Right lung (tissue), 10 donors: ENCODE results near the gene EBP. TPM values are rescaled to one million over a fixed set of nuclear protein-coding genes. Genes with fewer than 3 reads are reported as not detected.

Source experiments
- DNase-seq, 2 donors: peaks; one replicate each; pipeline ENCODE4 v3.0.0-alpha.2; 2013
- long read RNA-seq, 8 donors: transcript quantifications; one replicate each; lab custom pipeline, GENCODE V29; 2026
- polyA plus RNA-seq, 5 donors: library from polyadenylated mRNA; unstranded; fragments of 120-200 nt; gene quantifications; one replicate each; pipeline versions ENCODE4 v1.2.1 to v1.2.3, GENCODE V29; 2013; ENCODE audit warnings: inconsistent platforms in 1 of 5, low replicate concordance in 1 of 5; ENCODE audit not compliant: insufficient read length in 5 of 5, insufficient read depth in 1 of 5

Gene EBP
- polyA plus RNA-seq, result 10 to 100 TPM; 34.0 to 39.6 (median 35.7) TPM
- long read RNA-seq, donor 1, transcript EBP-205 (5 exons, 1,775 nt), result major isoform, 5 of 36 reads
- long read RNA-seq, donor 1, partial matches to known transcripts, result 31 of 36 reads
- long read RNA-seq, donor 1, other reads (novel, unspliced or antisense), result 0 of 36 reads
- long read RNA-seq, donor 2, transcript EBP-205 (5 exons, 1,775 nt), result major isoform, 7 of 25 reads
- long read RNA-seq, donor 2, partial matches to known transcripts, result 16 of 25 reads
- long read RNA-seq, donor 2, other reads (novel, unspliced or antisense), result 0 of 25 reads
- long read RNA-seq, donor 3, partial matches to known transcripts, result 20 of 26 reads
- long read RNA-seq, donor 3, other reads (novel, unspliced or antisense), result 0 of 26 reads
- long read RNA-seq, donor 4, transcript EBP-205 (5 exons, 1,775 nt), result major isoform, 7 of 30 reads
- long read RNA-seq, donor 4, partial matches to known transcripts, result 20 of 30 reads
- long read RNA-seq, donor 4, other reads (novel, unspliced or antisense), result 0 of 30 reads
- long read RNA-seq, donor 5, transcript EBP-205 (5 exons, 1,775 nt), result major isoform, 6 of 57 reads
- long read RNA-seq, donor 5, partial matches to known transcripts, result 48 of 57 reads
- long read RNA-seq, donor 5, other reads (novel, unspliced or antisense), result 0 of 57 reads
- long read RNA-seq, donor 6, transcript EBP-205 (5 exons, 1,775 nt), result major isoform, 9 of 58 reads
- long read RNA-seq, donor 6, partial matches to known transcripts, result 48 of 58 reads
- long read RNA-seq, donor 6, other reads (novel, unspliced or antisense), result 0 of 58 reads
- long read RNA-seq, donor 7, transcript EBP-205 (5 exons, 1,775 nt), result major isoform, 11 of 12 reads
- long read RNA-seq, donor 7, partial matches to known transcripts, result 0 of 12 reads
- long read RNA-seq, donor 7, other reads (novel, unspliced or antisense), result 0 of 12 reads
- long read RNA-seq, donor 8, partial matches to known transcripts, result 10 of 13 reads
- long read RNA-seq, donor 8, other reads (novel, unspliced or antisense), result 0 of 13 reads

DNA sequence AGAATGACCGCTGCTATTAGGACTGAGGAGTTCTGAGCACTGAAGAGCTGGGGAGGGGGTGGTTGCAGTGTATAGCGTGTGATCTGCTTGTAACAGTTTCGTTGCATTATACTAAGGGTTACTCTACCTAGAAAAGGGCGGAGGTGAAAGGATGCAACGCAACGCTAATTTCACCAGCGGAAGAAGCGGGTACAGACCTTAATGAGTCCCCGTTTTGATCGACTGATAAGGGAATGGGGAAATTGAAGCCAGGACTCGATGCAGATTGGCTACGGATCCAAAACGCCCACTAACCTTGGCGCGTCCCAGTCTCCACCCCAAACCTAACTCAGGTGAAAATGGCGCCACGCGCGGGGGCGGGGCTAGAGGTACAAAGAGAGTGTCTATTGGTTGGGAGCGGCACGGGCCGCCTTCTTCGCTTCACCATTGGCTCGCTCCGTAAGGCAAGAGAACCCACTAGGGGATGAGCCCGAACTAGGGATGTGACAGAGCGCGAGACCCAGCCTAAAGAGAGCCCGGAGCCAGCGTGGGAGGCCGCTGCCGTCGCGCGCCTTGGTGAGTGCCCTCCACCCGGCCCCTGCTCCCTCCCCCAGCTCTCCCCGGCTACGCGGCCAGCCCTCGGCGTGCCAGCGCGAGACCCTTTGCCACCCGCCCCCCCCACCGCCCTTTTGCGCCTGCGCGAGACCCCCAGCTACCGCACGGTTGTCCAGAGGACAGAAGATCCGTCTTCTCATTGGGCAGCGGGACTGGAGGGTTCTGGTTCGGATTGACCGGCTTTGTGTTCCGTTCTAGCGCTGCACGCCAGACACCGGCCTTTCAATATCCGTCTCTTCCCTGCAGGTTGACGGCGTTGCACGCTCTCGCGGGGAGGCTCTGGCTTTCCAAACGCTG is at the start of gene EBP:
Gene EBP (plus strand): TSS at position 456 of the 891 bp plus-strand sequence. CDS start 1,964 bp downstream, outside the sequence.
- DNase-seq, result peak; percentile 78 to 80

DNA sequence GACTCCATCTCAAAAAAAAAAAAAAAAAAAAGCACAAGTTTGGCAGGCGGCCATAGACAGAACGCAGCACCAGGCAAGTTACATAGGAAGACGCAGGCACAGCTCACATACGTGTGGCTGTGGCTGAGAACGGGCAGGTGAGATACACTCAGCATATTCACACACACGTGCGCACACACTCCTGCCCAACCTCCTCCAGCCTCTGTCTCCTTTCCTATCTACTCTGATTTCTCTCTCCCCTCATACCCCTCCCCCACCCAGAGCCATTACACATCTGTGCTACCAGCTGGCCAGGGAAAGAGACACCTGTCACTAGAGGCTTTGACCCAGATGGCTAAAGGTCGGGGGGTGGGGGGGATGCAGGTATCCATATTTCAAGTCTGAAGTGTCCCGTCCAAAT is 49.4 kb upstream of the EBP start:
- DNase-seq, result no peak

DNA sequence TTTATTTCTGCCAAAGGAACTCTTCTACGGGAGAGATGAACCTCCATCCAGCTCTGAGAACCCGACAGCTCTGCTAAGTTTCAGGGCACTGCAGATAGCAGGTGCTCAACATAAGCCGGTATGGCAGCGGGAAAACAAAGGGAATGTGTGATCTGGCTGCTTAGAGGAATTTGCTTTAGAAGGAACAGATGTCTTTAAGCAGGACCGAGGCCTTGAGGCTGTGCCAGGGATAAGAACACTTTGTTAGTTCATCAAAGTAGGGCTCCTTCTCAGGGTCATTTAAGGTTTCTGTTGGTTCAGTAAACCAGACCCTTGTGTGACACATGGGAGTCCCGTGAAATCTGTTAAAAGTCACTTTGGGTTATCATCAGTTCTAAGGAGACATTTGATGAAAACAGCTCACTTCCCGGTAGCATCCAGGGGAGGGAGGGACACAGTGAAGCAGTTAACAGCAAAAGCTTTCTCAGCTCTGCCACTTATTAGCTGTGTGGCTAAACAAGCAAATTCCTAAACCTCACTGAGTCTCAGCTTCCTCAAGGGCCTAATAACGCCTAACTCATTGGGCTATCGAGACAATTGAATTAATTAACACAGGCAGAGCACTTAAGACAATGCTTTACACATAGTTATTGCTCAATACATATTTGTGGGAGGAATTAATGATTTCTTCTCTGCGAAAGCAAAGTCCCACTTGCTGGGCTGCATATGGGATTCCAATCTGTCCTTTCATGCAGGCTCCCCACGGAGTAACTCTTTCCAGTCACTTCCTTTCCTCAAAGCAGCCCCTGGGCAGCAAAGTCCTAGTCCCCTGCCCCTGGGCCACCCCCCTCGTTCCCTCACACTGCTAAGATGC is 48.5 kb upstream of the EBP start:
- DNase-seq, result no peak

- DNase-seq, result no peak
These were observed 48.0 kb upstream of the EBP start for GRCh38 chrX:48473704-48473990.

- no peak for DNase-seq
These were observed 47.5 kb upstream of the EBP start for GRCh38 chrX:48474127-48474526.

GRCh38 chrX:48474581-48474980 is 47.0 kb upstream of the EBP start:
- no peak for DNase-seq

- no peak for DNase-seq
These were observed 46.3 kb upstream of the EBP start for GRCh38 chrX:48475296-48475695.

GRCh38 chrX:48475774-48476577 is 45.6 kb upstream of the EBP start, which contains the start of gene FTSJ1:
TSS of gene FTSJ1 (plus strand) at chrX:48476199. CDS start at chrX:48478048, 1,849 bp downstream.
- DNase-seq, result peak; percentile 84 to 85

DNA sequence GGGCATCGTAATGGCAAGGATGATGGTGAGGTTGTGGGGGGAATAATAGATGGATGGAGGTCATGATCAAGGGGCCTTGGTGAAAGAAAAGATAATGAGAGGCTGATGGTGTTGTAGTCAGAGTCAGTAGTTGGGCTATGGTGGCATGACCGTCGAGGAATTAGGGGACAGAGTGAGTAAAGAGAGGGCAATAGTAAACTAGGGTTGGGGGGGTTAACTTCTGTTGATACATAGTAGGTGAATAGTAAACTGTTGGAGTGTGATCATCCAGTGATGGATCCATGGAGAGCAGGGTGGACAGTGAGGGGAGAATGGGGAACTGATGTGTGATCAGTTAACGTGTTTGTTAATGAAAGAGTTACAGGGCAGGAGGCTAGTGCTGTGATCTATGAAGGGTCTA is 44.7 kb upstream of the EBP start:
- DNase-seq, result no peak

GRCh38 chrX:48477960-48478755 is 43.5 kb upstream of the EBP start:
- no peak for DNase-seq

DNA sequence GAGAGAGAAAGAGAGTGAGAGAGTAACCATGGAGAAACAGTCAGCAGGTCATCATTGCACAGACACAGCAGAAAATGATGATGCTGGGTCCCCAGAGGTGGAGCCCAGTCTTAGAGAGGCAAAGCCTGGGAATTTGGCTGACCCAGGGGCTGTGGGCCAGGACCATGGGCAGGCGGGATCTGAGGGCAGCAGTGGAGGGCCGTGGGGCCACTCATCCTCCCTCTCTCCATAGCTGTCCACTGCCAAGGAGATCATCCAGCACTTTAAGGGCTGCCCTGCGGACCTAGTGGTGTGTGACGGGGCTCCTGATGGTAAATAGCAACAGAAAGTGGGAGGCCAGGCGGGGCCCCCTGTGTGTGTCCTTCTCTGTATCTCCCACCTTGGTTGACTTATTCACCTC is 42.8 kb upstream of the EBP start:
- no peak for DNase-seq

GRCh38 chrX:48480142-48480541 is 41.5 kb upstream of the EBP start:
- no peak for DNase-seq

DNA sequence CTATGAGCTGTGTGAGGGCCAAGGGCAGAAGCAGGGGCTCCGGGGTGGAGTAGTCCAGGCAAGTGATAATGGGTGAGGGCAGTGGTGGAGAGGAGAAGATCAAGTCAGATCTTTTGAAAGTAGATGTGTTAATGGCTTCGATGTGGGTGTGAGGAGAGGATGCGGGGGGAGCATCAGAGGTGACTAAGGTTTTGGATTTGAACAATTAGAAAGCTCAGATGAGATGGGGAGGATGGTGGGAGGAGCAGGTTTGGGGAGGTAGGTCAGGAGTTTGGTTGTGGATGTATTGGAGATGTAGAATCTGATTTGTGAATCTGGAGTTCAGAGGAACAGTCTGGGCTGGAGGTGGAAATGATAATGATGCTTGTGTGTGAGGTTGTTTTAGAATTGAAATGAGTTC is 41.0 kb upstream of the EBP start:
- no peak for DNase-seq

DNA sequence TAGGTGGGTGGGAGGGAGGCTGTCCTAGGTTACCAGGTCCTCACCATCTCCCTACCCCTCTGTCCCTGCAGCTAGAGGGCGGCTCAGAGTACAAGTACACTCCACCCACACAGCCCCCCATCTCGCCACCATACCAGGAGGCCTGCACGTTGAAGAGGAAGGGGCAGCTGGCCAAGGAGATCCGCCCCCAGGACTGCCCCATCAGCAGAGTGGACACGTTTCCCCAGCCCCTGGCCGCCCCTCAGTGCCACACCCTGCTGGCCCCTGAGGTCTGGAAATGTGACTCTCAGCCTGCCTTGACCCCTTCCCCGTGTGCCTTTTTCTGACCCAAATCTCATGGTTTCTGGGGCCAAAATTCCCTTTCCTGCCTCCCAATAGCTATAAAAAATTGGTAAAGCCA is 39.1 kb upstream of the EBP start:
- DNase-seq, result no peak

DNA sequence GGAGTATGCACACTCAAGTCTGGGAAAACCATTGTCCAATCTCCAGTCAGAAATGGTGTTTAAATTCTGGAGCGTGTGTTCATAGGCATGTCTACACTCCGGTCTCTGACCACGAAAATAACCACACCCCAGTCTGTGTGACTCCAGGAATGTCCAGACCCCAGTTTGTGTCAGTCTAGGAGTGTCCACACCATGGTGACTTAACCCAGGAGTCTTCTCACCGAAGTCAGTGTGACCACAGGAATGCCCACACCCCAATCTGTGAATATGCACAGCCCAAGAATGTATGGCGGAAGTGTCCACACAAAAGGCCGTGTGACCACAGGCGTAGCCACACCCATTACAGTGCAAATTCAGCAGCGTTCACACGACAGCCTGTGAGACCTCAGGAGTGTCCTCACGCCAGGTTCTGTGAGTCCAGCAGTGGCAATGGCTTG is 34.2 kb upstream of the EBP start:
- DNase-seq, result no peak

DNA sequence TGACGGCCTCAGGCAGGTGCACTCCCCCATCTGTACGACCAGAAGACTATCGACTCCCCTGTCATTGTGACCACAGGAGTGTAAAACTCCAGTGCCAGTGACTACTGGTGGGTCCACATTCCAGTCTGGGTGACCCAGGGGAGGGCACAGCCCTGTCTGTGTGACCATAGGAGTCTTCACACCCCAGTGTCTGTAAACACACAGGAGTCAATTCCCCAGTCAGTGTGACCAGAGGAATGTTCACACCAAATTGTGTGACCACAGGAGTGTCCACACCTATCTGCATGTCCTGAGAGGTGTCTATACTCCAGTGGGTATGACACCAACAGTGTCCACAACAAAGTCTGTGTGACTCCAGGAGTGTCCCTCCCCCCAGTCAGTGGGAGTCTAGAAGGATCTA is 33.6 kb upstream of the EBP start:
- DNase-seq, result no peak

GRCh38 chrX:48489296-48489695 is 32.3 kb upstream of the EBP start:
- DNase-seq, result no peak

DNA sequence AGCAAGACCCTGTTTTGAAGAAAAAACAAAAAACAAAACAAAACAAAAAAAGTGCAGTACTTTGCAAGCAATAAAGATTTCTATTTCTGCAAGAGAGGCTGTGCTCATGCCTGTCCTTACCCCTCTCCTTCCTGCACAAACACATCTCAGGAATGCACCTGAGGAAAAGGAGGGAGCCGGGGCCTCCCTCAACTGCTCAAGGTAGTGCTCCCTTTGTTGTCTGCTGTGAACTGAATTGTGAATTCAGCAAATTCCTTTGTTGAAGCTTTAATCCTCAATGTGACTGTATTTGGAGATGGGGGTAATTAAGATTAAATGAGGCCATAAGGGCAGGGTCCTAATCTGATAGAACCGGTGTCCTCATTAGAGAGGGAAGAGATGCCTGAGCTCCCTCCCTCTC is 31.7 kb upstream of the EBP start:
- no peak for DNase-seq

DNA sequence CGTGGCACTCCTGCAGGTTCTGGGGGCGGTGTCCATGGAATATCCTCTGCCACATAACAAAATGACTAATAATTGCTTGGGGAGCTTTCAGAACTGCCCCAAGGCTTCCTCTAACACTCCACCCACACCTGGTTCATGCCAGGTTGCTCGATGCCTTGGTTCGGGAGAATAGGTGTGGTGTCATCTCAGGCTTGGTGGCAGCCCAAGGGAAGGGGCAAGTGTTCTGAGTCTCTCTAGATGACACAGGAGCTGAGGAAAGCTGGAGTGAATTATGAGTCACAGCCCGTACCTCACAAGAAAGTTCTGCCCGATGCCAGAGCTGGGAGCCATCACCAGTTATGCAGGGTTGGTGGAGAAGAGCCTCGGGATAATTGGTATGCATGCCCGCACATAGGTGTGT is 30.9 kb upstream of the EBP start:
- no peak for DNase-seq
